T-helper 2 cell treated with Interferon-gamma antibody and Interleukin-4, amounts not matched to agents 100 ng/mL and 5 ng/mL, for 36 hours (primary cell): Measurements from ENCODE around the gene CDC14B. TPM values are rescaled to one million over a fixed set of nuclear protein-coding genes. Genes with fewer than 3 reads are reported as not detected.

Source experiments
- intact Hi-C: fragments of 100-400 bp; cut with micrococcal nuclease; formaldehyde crosslinking; loops from one replicate; pipeline ENCODE4 v1.15.1; 2023
- total RNA-seq: library from RNA; stranded (reverse); gene quantifications from 2 replicates; pipeline ENCODE4 v1.2.3, GENCODE V29; 2022

CDC14B gene
- total RNA-seq, result 1.0 and 1.1 TPM in 2 replicates

GRCh38 chr9:96619491-96620180, at the start of gene CDC14B:
Gene CDC14B, minus strand, starts transcription at chr9:96619843. Its CDS starts 465 bp downstream, at chr9:96619378.
- intact Hi-C loops, result loop anchor here (1.0 kb wide), 1 partner anchor 36 kb away; the partner anchor contains the start of gene PRXL2C

DNA sequence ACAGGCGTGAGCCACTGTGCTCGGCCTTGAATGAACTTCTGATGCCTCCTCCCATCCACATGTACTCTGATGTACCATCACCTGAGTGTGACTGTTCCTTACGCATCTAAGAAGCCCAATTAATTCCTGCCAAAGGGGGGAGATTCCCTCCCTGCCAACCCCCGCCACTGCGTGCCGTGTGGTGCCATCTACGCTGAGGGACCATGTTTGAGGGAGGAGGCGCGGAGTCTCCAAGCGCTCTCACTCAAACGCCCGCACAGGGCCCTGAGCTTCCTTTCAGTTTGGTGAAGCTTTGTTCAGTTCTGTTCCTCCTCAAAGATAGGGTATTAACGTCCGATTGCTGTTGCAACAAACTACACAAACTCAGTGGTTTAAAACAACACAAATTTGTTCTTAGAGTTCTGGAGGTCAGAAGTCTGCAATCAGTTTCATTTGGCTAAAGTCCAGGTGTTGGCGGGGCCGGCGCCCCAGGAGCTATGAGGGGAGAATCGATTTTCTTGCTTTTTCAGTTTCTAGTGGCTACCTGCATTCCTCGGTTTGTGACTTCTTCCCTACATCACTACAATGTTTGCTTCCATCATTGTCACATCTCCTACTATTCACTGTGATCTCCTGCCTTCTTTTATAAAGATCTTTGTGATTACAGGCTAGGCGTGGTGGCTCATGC, 49.4 kb upstream of the CDC14B start:
- intact Hi-C loops, result loop anchor here (10.0 kb wide), 1 partner anchor 424 kb away; no protein-coding TSS in a partner anchor

- intact Hi-C loops, result loop anchor here (10.0 kb wide), 1 partner anchor 423 kb away; no protein-coding TSS in a partner anchor
Measured at GRCh38 chr9:96667363-96667728, 47.7 kb upstream of the CDC14B start.

GRCh38 chr9:96666653-96667362, 47.2 kb upstream of the CDC14B start:
- intact Hi-C loops, result loop anchor here (1.0 to 10.0 kb wide), 2 partner anchors 340 to 422 kb away; no protein-coding TSS in a partner anchor

DNA sequence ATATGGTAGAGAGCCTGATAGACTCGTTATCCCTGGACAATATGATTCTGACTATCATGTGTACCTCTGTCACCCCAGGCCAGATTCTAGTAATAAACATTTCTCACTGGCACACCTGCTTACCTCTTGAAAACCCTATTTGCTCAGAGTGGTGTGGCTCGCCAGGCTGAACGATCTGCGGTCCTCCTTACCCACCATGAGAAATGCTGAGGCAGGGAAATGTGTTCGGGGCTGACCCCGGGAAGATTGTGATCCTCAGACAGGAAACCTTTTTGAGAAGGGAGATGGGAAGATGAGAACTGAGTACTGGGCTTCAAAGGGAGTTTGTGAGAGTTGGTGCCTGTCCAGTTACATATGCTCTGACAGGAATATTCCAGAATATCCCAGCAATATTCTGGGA, 46.1 kb upstream of the CDC14B start:
- intact Hi-C loops, result loop anchor here (1.0 to 10.0 kb wide), 2 partner anchors 338 to 421 kb away; no protein-coding TSS in a partner anchor

DNA sequence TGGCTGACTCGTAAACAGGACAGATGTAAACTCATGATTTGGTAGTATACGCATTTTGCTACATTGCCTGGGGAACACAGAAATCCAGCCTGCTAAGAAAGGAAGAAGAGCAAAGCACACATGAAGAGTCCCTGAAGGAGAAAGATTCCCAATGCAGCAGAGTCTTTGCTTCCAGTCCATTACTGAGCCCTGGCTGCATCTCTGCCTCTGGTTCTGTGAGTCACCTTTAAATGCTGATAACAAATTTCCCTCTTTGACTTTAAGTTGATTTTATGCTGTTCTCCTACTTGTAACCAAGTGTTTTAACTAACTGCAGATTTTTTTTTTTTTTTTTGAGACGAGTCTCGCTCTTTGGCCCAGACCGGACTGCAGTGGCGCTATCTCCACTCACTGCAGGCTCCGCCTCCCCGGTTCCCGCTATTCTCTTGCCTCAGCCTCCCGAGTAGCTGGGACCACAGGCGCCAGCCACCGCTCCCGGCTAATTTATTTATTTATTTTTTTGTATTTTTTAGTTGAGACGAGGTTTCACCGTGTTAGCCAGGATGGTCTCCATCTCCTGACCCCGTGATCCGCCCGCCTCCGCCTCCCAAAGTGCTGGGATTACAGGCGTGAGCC, 44.0 kb upstream of the CDC14B start:
- intact Hi-C loops, result loop anchor here (10.0 kb wide), 1 partner anchor 419 kb away; no protein-coding TSS in a partner anchor

DNA sequence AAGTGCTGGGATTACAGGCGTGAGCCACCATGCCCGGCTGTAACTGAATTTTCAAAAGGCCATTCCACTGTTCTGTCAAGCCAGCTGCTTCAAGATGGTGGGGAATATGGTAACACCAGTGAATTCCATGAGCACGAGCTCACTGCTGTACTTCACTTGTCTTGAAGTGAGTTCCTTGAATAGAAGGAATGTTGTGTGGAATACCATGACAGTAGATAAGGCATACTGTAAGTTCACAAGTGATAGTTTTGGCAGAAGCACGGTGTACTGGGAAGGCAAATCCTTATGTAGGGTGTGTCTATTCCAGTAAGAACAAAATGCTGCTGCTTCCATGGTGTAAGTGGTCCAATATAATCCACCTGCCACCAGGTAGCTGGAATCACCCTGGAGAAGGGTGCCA, 42.1 kb upstream of the CDC14B start:
- intact Hi-C loops, result loop anchor here (10.0 kb wide), 1 partner anchor 417 kb away; no protein-coding TSS in a partner anchor

DNA sequence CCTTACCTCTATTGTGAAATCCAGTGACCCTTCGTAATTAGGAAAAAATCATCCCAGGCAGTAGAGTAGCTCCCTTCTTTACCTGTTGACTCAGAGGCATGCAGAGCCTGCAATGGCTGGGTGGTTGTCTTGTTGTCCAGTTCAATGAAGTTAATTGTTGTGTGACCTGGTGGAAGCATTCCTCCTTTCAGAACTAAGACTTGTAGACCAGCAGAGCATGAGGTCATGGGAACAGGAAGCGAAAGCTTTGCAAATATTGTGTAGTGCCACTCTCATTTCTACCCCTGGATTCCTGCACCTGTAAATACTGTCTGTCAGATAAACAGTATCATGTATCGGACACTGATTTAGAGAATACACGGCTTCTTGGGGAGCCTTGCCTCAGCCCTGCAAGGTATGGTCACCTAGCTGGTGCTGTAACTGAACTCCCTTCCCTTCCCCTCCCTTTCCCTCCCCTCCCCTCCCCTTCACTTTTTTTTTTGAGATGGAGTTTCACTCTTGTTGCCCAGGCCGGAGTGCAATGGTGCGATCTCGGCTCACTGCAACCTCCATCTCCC, 41.1 kb upstream of the CDC14B start:
- intact Hi-C loops, result loop anchor here (10.0 kb wide), 1 partner anchor 416 kb away; no protein-coding TSS in a partner anchor

- intact Hi-C loops, result loop anchor here (1.0 to 2.0 kb wide), 4 partner anchors 31 to 237 kb away; partner anchors contain the start of genes CDC14B and ZNF367
Measured at GRCh38 chr9:96655198-96655851, 35.7 kb upstream of the CDC14B start, which contains the start of gene PRXL2C. Gene PRXL2C, minus strand, starts transcription at chr9:96655317. Its CDS starts 36 bp downstream, at chr9:96655281.

DNA sequence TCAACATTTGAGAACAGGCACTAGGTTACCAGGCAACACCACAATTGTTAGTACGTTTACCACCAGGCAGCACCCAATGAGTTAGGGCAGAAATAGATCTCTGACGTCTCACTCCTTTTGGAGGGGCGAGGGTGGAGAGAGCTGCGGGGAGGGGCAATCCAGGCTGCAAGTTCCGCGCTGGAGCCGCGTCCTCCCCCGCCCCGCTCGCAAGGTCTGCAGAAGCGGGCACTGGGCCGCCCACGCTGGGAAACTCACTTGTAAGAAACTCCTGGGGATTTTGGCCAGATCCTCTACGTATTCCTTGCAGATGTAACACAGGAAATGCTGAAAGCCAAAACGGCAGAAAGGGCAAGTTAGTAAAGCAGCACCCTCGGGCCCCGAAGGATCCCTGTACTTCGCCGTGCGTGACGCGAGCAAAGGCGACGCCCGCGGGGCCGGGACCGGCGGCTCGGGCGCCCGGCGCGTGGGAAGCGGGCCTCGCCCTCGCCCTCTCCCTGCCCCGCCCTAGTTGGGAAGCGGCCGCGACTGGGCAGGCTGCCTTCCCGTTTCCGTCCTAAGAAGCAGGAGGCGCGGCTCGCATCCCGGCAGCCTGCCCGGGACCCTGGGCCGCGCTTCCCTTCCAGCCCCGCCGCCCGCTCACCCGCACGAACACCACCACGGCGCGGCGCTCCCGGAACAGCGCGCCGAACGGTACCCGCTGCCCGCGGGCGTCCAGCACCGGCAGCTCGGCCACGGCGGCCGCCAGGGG, 35.0 kb upstream of the CDC14B start:
- intact Hi-C loops, result loop anchor here (1.0 to 5.0 kb wide), 5 partner anchors 32 to 236 kb away; partner anchors contain the start of genes CDC14B, HABP4 and ZNF367

DNA sequence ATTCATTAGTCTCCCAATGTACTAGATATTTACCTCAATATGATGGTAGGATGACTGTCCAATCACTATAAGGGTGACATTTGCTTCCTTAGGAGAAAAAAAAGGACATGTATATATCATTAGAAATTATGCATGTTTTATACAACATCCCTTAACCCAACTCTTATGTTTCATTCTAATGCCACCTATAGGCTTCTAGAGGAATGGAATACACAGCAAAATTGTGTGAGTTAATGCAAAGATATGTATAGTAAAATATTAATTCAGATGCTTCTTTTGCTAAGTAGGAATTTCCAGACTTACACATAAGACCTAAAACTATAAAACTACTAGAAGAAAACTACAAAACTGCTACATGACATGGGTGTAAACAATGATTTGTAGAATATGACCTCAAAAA, 32.0 kb upstream of the CDC14B start:
- intact Hi-C loops, result loop anchor here (1.0 to 5.0 kb wide), 2 partner anchors 199 to 323 kb away; partner anchors contain the start of gene HABP4

DNA sequence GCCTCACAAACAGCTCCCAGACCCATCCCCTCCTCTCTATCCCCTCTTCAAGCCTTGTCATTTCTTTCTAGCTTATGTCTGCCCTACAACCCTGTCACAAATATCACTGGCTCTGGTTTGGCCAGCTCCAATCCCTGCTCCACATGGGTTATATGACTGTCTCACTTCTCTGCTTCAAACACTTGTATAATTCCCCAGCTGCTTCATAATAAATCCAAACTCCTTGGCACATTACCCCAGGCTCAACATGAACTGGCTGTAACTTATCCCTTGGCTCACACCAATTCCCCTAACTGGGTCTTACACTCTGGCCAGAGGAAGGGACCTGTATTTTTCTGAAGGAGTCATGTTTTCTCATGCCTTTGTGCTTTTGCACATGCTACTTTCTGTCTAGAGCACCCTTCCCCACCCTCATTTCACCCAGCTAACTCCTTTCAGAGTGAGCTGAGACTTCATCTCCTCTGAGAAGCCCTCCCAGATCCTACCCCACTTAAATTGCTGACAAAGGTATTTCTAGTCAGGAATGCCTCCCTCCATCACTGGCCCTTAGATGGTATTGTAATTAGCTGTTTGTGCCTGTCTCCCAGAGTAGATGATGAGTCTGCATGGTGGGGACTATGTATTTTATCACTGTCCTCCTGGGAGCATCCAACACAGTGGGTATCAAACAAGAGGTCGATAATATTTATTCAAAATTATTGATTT, 30.1 kb upstream of the CDC14B start:
- intact Hi-C loops, result loop anchor here (5.0 kb wide), 1 partner anchor 197 kb away; the partner anchor contains the start of gene HABP4

DNA sequence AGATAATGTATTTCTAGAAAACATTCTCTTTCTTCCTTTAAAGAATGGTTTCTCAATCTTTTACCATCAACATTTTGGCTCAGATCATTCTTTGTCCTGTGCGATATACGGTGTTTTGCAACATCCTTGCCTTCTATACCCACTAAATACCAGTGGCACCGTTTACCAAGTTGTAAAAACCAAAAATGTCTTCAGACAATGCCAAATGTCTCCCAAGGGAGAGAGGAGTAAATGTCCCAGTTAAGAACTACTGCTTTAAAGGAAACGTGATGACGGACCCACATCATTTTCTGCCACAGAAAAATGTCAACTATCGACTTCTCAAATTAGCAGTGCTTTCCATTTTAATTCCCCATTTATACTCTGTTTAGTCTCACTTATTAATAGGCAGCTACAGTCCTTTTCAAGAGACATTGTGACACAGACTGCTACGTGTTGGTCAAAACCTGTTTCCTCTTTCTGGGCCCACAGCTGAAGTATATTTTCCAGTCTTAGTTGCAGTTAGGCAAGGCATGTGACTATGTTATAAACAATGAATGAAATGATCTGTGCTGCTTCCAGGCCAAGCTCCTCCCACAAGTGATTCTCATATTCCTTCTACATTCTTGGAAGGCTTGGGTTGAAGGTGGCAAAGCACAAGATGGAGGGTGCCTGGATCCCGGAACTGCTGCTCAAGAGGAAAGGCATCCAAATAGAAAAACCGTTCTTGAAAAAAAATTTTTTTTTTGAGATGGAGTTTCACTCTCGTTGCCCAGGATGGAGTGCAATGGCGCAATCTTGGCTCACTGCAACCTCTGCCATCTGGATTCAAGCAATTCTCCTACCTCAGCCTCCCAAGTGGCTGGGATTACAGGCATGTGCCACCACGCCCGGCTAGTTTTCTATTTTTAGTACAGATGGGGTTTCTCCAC, 26.7 kb upstream of the CDC14B start:
- intact Hi-C loops, result no loop called here

- intact Hi-C loops, result no loop called here
Measured at GRCh38 chr9:96644137-96644536, 24.5 kb upstream of the CDC14B start.

GRCh38 chr9:96641514-96641913, 21.9 kb upstream of the CDC14B start:
- intact Hi-C loops, result no loop called here

GRCh38 chr9:96638606-96639364, 19.1 kb upstream of the CDC14B start:
- intact Hi-C loops, result no loop called here

GRCh38 chr9:96636368-96636767, 16.7 kb upstream of the CDC14B start:
- intact Hi-C loops, result no loop called here
